Renal cortex interstitium (tissue), 11 donors: ENCODE results near the gene ZNF831. TPM values are rescaled to one million over a fixed set of nuclear protein-coding genes. Genes with fewer than 3 reads are reported as not detected.

Source experiments
- DNase-seq, 11 donors: peaks; one replicate each; pipeline ENCODE4 v3.0.0-alpha.2; 2013; ENCODE audit warnings: low read depth in 9 of 11, low spot score in 4 of 11; ENCODE audit errors: extremely low read depth in 1 of 11
- polyA plus RNA-seq, 3 donors: library from polyadenylated mRNA; unstranded; fragments of 120-200 nt; gene quantifications; one replicate each; pipeline ENCODE4 v1.2.1, GENCODE V29; 2013; ENCODE audit not compliant: insufficient read length in 3 of 3

ZNF831 gene
- polyA plus RNA-seq, 3 donors = 0.08 to 0.11 (median 0.10) TPM

DNA sequence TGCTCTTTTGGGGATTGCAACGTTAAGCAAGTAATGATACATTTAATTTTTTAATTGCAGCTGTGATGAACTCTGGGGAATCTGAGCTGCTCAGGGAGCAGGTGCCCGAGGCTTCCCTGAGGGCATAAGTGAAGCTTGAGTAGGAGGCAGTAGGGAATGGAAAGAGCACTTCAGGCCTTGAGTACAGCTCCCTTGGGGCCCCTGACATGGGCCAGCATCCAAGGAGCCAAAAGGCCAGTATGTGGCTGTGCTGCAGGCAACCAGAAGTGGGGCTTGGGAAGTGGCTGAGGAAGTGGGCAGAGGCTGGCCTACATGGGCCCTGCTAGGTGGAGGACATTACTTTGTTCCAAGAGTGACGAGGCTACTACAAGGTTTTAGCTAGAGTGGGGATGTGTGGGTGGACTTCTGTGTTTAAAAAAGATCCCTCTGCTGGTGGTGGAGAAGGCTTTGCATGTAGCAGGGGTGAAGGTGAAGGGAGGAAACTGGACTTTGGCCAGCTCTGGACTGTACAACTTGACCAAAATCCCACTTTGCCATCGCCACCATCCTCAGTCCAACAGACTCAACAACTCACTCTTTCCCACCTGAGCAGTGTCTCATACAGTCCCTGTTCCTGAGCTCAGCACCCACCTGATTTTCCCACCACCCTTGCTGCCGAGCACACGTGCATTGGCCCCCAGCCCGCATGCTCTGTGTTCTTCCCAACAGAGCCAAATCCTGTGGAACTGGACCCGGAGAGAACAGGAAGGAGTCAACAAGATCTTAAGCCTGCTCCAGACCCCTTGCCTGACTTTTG, 10.9 kb upstream of the ZNF831 start:
- DNase-seq = no peak

DNA sequence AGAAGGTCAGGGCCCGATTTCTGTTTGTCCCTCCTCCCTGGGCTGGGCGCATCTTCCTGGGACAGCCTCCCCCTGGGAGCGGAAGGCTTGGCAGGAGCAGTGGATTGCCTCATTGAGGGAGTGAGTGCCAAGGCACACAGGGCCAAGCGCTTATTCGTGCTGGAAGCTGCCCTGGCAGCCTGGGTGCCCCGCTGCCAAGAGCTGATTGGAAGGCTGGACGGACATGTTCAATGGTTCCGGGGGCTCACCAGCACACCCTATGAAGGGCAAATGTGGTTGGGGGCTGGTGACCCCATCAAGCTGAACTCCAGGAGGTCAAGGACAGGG, 10.3 kb upstream of the ZNF831 start:
- no peak for DNase-seq

DNA sequence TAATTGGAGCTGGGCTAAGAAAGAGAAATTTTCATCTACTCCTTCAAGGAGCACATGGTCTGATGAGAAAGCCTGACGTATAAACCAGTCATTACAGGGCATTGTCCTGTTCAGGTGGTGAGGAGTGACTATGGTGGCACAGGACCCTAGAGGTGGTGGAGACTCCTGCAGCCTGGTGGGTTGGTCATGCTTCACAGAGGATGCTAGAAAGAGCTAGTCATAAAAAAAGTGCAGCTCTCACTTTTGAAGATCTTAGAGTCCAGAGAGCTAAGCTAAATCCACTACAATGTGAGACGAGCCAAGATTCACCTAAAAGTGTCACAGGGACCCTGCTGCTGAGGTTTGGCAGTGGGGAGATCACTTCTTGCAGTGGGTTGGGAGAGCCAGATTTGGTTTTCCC, 9.8 kb upstream of the ZNF831 start:
- DNase-seq = no peak

DNA sequence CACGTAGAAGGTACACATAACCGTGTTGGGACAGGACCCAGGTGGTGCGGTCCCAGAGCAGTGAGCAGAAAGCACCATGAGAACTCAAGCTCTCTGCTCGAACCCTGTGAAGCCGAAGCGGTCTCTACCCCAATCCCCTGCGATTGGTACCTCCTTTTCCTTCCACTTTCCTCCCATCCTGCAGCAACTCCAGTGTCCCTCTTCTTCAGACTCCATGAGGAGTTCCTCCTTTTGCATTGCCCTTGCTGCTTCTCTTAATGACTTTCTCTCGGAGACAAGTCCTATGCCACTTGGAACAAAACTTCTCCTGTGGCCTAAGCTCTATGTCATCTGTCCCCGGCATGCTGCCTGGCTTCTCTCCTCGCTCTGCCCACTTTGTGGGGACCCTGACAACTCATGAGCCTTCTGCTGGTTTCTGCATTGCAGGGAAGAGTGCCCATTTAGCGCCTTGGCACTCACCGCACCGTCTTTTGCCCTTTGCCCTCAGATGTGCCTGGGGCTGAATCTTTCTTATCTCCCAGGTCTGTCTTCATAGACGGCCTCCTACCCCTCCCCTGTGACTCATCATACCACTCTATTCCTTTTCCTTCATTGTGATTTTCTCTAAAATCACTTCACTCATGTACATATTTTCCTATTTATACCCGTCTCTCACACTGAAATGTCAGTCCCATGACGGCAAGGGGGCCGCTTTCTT, 9.2 kb upstream of the ZNF831 start:
- DNase-seq = no peak

DNA sequence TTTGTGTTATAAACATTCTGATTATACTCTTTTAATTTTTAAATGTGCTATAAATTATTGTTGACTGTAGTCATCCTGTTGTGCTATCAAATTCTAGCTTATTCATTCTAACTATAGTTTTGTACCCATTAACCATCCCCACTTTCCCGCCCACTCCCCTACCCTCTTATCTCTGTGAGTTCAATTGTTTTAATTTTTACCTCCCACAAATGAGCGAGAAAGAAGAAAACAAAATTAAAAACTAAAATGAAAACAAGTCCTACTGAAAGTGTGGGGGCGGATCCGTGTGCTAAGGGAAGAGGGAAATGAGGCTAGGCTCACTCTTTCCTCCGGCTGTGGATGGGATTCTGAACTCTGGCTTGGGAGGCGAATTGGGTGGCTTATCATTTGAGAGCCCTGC, 6.6 kb upstream of the ZNF831 start:
- DNase-seq = no peak

DNA sequence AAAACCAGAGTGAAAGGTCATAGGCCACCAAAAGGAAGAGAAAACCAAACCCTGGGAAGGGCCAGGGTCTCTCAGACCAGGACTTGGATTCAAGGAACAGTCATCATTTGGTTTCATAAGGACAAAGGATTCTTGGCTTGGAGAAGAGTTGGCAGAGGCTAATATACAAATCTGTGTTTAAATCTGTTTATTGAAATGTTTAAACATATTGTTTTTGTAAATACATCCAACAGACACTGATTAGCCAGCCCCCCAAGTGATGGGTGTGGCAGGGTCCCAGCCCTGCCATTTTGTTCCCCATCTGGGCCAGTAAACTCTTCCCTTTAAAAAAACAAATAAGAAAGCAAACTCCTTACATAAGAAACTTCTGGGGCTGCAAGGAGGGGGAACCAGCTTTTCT, 6.1 kb upstream of the ZNF831 start:
- no peak for DNase-seq

DNA sequence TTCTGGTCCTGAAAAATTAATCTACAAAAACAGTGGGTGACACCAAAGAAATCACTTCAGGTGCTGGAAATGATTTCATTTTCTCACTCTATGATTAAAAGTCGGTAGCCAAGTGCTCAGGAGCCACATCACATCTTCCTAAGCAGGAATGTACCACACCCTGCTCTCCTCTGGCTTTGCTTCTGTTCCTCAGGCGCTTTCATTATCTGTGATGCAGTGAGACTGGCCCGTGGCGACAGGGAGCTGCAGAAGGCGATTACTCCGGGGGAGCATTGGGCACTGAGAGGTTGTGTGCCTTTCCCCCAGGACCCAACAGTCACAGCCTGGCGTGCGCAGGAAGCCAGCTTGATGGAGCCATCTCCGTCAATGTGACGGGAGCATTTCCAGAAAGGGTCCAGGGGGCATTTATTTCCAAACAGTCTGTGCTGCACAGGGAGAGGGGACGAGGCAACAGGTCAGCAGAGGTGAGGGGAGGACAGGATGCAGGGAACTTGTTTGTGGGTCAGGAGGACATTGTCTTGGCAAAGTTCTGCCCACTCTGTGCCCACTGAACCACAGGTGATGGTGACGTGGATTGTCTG, 5.6 kb upstream of the ZNF831 start:
- DNase-seq = no peak

DNA sequence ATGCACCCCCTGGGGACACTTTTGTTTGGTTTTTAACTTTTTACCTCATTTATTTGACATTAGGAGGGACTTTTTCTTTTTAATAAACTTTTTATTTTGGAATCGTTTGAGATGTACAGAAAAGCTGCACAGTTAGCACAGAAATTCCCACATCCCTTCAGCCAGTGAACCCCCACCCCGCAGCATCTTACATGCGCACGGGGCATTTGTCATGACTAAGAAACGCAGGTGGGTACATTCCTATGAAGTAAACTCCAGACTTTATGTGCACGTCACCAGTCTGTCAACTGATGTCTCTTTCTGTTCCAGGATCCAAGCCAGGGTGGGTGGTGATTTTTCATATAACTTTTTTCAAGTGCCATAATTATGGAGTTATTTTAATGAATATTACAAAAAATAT, 4.9 kb upstream of the ZNF831 start:
- DNase-seq = no peak

DNA sequence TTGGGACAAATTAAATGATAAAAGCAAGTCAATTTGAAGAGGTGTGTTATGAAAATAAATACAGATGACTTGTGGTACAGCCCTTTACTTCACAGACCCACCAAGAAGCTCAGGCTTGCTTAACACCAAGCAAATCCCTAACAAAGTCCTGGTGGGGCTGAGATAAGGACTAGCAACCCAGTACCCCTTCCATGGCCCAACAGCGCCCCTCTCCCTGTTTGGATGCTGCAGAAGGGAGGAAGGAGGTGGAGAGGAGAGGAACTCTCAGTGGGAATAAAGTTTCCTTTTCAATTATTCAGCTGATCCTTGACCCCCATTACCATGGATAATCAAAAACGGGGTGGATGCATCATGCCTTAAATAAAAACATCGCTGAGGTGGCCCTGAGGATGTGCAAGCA, 4.5 kb upstream of the ZNF831 start:
- no peak for DNase-seq

DNA sequence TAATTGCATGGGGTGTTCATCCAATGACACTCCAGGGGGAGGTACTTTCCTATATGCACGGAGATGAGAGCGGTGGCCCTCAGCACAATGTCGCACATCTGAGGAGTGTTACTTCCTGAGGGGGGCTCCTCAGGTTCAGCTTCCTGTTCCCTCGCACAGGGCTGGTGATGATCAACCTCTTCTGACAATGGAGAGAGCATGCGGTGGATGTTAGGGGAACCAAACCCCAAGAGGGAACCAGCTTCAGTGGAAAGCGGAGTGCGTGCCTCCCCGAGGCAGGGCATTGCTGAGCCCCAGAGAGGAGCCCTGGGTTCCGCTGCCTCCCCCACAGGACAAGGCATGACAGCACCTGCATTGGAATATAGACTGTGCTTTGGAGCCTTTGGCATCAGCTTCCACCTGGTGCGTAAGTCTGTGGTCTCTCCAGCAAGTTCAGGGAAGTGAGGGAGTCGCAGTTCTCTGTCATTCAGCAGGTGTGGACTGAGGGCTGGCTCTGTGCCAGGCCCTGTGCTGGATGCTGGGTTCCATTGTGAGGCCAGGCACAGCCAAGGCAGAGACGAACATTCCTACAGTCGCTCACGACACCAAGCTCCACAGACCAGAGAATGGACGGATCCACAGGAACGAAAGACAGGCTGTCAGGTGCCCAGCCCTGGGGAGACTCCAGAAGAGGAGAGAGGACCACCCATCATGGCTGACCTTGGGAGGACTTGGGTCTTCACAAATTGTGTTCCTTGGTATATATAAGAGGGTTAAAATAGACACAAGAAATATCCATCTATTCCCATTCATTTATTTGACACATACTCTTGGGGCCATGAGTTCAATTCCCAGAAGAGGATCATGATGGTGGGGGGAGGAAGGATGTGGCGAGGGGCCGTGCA, 3.9 kb upstream of the ZNF831 start:
- no peak for DNase-seq

DNA sequence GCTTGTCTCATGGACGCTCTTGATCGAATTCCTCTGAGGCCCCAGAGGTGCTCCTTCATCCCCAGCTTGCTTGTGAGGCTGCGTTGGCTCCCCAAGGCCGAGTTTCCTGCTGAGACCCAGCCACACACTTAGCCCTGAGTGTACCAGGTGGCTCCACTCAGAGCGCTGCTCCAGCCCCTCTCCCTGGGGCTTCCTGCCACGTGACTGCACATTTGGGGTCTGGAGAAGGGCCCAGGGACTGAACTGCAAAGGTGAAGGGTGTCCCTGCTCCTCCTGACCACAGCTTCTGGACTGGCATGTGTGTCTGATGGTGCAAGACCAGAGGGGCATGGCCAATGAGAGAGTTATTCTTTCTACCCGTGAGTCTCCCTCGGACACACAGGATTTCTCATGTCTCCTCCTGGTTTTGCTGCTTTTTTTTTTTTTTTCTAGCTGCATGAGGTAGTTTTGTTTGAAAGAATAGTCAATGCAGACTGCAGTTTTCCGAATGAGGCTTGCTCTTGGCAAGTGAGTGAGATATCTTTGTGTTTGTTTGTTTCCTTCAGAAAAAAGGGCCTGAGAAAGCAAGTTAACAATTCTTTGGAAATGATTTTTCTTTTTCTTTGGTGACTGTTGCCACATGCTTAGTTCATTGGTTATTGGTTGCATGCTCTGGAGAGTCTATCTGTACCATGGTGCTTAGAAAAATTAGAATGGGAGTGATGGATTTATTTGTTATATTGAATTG, 3.1 kb upstream of the ZNF831 start:
- no peak for DNase-seq

DNA sequence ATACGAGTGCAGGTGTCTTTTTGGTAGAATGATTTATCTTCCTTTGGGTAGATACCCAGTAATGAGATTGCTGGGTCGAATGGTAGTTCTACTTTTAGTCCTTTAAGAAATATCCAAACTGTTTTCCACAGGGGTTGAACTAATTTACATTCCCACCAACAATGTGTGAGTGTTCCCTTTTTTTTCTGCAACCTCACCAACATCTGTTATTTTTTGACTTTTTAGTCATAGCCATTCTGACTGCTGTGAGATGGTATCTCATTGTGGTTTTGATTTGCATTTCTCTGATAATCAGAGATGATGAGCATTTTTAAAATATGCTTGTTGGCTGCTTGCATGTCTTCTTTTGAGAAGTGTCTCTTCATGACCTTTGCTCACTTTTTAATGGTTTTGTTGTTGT, 1.9 kb upstream of the ZNF831 start:
- no peak for DNase-seq

DNA sequence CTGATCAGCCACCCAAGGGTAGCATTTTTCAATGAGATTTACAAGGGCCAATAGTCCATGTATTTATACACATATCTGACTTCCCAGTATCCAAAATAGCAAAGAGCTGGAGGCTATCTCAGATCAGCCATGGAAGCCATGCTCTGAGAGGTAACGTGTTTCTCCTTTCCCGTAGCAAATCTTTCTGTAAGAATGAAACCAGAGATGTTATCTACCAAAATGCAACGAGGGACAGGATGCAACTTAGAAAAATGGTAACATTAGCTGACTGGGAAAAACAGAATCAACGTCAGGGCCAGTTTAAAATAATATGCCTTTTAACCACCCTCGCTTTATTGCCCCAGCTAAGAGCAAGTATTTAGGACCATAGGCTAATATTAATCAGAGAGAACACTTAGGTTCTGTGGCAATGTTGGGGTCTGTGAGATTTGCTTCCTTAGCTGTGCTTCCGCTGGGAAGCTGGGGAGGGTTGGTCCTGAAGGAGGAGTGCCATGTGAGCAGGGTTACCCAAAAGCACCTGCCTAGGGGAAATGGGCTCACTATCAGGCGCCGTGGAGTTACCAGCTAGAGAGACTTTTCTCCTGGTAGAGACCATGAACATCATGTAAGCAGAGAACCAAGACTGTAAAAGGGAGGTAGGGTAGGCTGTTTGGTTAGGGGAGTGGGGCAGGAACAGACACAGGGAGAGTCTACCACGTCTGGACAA, 1.2 kb downstream of the ZNF831 start:
- no peak for DNase-seq

DNA sequence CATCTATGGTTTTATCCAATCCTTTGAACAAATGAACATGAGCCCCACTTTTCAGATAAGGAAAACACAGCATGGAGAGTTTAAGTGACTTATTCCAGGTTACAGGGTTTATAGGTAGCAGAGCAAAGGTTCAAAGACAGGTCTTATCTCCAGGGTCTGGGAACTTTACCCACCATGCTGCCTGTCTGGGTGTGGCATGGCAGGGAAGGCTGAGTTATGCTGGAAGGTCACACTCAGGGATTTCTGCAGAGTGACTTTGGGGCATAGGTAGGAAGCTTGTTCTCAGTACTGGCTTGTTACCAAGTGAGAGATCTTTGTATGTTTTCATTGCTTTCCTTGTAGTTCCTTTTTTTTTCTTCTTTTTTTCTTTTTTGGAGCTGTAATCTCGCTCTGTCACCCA, 1.8 kb downstream of the ZNF831 start:
- no peak for DNase-seq

DNA sequence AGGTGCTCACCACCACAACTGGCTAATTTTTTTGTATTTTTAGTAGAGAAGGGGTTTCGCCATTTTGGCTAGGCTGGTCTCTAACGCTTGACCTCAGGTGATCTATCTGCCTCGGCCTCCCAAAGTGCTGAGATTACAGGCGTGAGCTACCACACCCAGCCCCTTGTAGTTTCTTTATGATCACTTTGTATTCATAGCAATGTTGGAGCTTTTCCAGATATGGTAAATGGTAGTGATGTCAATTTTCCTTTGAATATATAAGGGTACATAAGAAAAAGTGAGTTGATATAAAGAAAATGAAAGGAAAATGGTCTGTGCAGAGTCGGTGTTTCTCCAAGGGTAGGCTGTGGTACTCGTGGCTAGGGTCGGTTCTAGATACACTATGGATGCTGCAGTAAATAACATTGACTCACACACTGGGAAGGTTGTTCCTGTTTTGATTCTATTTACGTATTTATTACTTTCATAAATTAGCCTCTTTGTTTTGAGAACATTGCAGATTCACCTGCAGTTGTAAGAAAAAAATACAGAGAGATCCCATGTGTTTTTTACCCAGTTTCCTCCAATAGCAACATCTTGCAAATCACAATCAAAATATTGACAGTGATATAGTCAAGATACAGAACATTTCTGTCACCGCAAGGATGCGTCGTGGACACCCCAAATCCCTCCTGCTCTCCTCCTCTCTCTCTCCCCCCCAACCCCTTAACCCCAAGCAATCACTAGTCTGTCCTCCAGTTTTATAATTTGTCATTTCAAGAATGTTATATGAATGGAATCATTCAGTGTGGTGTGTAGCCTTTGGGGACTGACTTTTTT, 2.5 kb downstream of the ZNF831 start:
- DNase-seq = no peak

DNA sequence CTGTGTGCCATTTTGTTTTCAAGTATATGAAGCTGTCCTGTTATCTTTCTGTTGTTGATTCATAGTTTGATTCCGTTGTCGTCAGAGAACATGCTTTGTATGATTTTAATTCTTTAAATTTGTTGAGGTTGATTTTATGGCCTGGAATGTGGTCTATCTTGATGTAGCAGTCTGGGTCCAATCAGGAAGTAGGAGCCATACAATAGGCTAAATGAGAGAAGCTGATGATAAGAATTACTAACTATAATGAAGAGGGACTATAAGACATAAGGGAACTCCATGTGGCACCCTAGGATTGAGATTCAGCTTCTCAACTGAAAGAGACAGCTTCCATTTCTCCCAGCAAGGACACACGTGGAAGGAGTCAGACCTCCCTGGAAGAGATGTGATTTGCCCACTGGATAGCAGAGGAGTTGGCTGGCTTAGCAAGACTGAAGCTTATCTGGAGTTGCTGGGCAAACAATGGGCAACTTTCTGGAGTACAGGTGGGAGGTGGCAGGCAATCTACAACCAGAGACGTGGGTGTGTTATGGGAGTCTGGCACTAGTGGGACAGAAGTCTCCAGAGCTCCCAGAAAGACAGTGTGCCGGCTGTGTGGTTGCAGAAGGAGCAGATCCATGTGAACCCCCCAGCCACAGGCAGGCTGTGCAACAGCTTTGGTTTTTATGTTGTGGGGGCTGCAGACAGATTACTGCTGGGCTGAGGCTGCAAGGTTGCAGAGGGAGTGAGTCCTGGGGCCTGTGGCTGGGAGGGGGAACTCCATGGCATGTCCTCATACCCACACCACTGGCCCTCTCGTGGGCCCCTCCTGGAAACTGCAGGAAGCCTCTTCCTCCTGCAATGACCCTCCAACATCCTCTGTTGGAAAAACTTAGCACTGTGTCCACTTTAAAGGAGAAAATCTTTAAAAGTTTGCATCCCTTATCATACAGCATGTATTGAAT, 7.1 kb downstream of the ZNF831 start:
- no peak for DNase-seq

DNA sequence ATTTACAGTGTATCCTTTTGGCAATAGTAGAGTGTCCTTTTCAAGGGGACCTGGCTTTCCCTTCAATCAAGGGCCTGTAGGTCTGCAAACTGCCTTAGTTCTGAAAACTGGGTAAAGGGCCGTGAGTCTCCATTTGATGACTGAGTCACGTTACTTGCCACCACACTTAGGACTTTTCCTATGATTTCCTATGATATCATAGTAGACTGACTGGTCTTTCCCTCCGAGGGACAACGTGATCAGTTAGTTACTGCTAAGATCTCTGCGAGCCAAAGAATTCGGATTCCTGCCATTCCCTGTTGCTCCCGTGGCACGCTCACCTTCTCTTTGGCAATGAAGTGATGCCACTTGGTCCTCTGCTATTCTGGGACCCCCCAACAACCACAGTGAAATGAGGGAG, 8.4 kb downstream of the ZNF831 start:
- no peak for DNase-seq
